ENCODE data around the gene ALOX12. TPM values are rescaled to one million over a fixed set of nuclear protein-coding genes. Genes with fewer than 3 reads are reported as not detected.

The ALOX12 gene
- polyA plus RNA-seq, 1 donor: 1.9 TPM

GRCh38 chr17:7022781-7023571 is 27.1 kb downstream of the ALOX12 start, which contains the start of gene BCL6B:
BCL6B (plus strand) TSS chr17:7023050; CDS start chr17:7023672, 622 bp downstream.
- no peak for DNase-seq (ENCODE audit: low read depth)

GRCh38 chr17:7023576-7024401 is 27.9 kb downstream of the ALOX12 start:
- DNase-seq (ENCODE audit: low read depth): no peak

- no peak for DNase-seq (ENCODE audit: low read depth)
Measured at GRCh38 chr17:7024402-7024785, 28.5 kb downstream of the ALOX12 start.

GRCh38 chr17:7025245-7025644 is 29.4 kb downstream of the ALOX12 start:
- DNase-seq (ENCODE audit: low read depth): no peak

- no peak for DNase-seq (ENCODE audit: low read depth)
Measured at GRCh38 chr17:7026471-7027115, 30.7 kb downstream of the ALOX12 start.

- DNase-seq (ENCODE audit: low read depth): no peak
Measured at GRCh38 chr17:7027335-7027734, 31.5 kb downstream of the ALOX12 start.

GRCh38 chr17:7029096-7029495 is 33.2 kb downstream of the ALOX12 start:
- DNase-seq (ENCODE audit: low read depth): no peak

- DNase-seq (ENCODE audit: low read depth): no peak
Measured at GRCh38 chr17:7029659-7030058, 33.8 kb downstream of the ALOX12 start.

- no peak for DNase-seq (ENCODE audit: low read depth)
Measured at GRCh38 chr17:7034955-7035590, 39.2 kb downstream of the ALOX12 start.

- DNase-seq (ENCODE audit: low read depth): peak; percentile 43
Measured at GRCh38 chr17:7035591-7036368, 39.9 kb downstream of the ALOX12 start, which contains the start of gene SLC16A13. SLC16A13 (plus strand) TSS chr17:7036015; CDS start chr17:7036383, 368 bp downstream.

GRCh38 chr17:7038025-7038862 is 42.4 kb downstream of the ALOX12 start:
- DNase-seq (ENCODE audit: low read depth): no peak

- no peak for DNase-seq (ENCODE audit: low read depth)
Measured at GRCh38 chr17:7039832-7040231, 44.0 kb downstream of the ALOX12 start.

GRCh38 chr17:7041607-7042500 is 46.0 kb downstream of the ALOX12 start:
- no peak for DNase-seq (ENCODE audit: low read depth)

GRCh38 chr17:7042501-7043181 is 46.8 kb downstream of the ALOX12 start:
- DNase-seq (ENCODE audit: low read depth): no peak

GRCh38 chr17:7043182-7043496 is 47.3 kb downstream of the ALOX12 start:
- DNase-seq (ENCODE audit: low read depth): no peak

- DNase-seq (ENCODE audit: low read depth): no peak
Measured at GRCh38 chr17:7043497-7044198, 47.8 kb downstream of the ALOX12 start, which contains the start of gene SLC16A11. SLC16A11 (minus strand) TSS chr17:7044092; CDS start chr17:7043513, 579 bp downstream.

GRCh38 chr17:7045492-7046126 is 49.8 kb downstream of the ALOX12 start:
- DNase-seq (ENCODE audit: low read depth): peak; percentile 66
